ENCODE measurements around the gene CREB3L1.
A peak's percentile ranks its signal among the peaks of the same experiment; 100 is the strongest.

CREB3L1 gene

DNA sequence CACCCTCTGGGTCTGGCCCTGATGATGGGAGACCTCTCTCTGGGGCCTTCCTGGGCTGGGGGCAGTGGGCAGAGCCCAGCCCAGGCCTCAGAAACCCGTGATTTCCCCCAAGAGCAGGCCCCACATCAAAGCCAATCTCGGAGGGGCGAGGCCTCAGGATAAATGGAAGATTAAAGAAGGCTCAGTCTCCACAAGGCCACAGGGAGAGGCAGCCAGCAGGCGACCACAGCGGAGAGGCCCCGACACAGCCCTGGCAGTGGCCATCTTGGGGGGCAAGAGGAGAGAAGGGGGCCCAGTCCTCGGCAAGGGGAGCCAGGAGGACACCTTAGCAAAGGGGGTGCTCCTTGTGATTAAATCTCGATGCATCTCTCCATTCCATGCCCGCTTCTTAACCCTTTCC lies 12.5 kb upstream of the CREB3L1 start:
- no peak for DNase-seq (ENCODE audit: low read depth in 2 of 2)
- no peak for TF ChIP-seq CTCF (IDR thresholded peaks at IDR 0.05; ENCODE audit: low read depth, low read length)
- H3K4me3 ChIP-seq (replicated peaks in 1 of 2; ENCODE audit: low read depth in 2 of 2, low read length in 2 of 2) = no peak overlapping the region

GRCh38 chr11:46265764-46266163 lies 11.7 kb upstream of the CREB3L1 start:
- no peak overlapping the region for H3K4me3 ChIP-seq (replicated peaks in 1 of 2; ENCODE audit: low read depth in 2 of 2, low read length in 2 of 2)
- DNase-seq (ENCODE audit: low read depth in 2 of 2) = no peak
- TF ChIP-seq CTCF (IDR thresholded peaks at IDR 0.05; ENCODE audit: low read depth, low read length) = no peak

DNA sequence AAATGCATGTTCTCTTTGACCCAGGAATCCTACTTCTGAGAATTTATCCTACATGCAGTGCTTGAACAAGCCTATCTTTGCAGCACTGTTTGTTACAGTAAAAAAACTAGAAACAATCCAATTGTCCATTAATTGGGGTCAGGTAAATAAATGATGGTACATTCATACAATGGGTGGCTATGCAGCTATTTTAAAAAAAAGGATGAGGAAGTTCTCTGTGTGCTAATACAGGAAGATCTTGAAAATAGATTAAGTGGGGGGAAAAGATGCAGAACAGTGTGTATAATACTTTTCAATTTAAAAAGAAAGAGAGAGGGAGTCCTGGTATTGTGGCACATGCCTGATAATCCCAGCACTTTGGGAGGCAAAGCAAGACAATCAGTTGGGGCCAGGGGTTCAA lies 9.5 kb upstream of the CREB3L1 start:
- no peak overlapping the region for H3K4me3 ChIP-seq (replicated peaks in 1 of 2; ENCODE audit: low read depth in 2 of 2, low read length in 2 of 2)
- no peak for DNase-seq (ENCODE audit: low read depth in 2 of 2)
- TF ChIP-seq CTCF (IDR thresholded peaks at IDR 0.05; ENCODE audit: low read depth, low read length) = no peak

DNA sequence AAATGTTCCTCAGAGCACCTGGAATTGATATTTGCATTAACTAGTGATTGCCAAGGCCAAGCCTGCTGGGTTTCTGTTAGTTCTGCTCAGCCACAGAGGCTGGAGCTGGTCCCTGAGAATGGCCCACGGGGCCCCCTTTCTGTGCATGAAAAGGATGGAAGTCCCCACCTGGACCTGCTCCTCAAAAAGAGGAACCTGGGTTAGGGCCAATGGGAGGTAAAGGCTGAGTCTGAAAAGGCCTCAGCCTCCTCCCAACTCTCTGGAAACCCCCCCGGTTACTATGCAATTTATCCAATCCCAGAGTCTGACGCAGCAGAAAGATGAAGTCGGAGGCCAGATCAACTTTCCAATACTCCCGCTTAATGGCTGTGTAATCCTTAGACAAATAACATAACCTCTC lies 6.8 kb upstream of the CREB3L1 start:
- TF ChIP-seq CTCF (IDR thresholded peaks at IDR 0.05; ENCODE audit: low read depth, low read length) = no peak
- no peak overlapping the region for H3K4me3 ChIP-seq (replicated peaks in 1 of 2; ENCODE audit: low read depth in 2 of 2, low read length in 2 of 2)
- DNase-seq (ENCODE audit: low read depth in 2 of 2) = no peak

GRCh38 chr11:46271407-46271806 lies 6.1 kb upstream of the CREB3L1 start:
- no peak for DNase-seq (ENCODE audit: low read depth in 2 of 2)
- no peak for TF ChIP-seq CTCF (IDR thresholded peaks at IDR 0.05; ENCODE audit: low read depth, low read length)
- H3K4me3 ChIP-seq (replicated peaks in 1 of 2; ENCODE audit: low read depth in 2 of 2, low read length in 2 of 2) = no peak overlapping the region

DNA sequence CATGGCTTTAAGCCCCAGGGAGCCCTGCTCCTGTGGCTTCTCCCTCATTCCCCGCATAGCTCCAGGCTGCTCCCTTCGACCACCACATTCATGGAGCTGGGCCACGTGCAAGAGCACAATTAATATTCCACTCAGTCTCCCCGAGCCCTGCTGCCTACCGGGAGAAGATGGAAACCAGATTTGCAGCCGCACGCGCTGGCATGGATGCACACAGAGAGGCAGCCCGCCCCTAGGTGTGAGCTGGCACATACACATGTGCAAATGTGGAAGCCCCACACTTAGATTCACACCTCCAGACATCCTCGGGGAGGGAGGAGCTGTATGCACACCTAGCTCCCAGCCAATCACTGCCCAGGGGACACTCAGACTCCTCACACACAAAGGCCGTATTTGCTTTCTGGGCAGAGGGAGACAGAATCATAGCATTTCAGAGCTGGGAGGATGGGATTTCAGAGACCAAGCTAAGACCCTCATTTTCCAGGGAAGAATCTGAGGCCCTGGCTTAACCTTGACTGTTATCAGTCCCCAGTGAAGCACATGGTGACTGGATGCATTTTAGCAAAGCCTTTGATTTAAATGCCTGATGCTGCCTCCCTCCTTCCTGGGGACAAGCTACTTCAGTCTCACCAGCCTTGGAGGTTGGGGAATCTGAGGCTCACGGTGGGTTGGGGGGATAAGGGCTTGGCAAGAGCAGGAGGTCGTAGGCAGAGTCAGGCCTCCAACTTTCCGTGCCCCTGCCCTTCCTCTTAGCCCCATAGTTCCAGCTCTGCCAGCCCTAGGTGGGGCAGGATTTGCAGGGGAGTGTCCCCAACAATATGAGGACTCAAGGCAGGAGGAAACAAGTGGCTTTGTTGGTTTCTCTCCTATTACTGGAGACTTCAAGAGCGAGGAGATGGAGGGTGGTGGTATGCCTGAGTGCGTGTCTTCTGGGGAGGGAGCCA lies 5.3 kb upstream of the CREB3L1 start:
- H3K4me3 ChIP-seq (replicated peaks in 1 of 2; ENCODE audit: low read depth in 2 of 2, low read length in 2 of 2) = no peak overlapping the region

More for the DNA sequence above, 5.3 kb upstream of the CREB3L1 start:
- peak in 1 of 2 donors; percentile 12 for DNase-seq (ENCODE audit: low read depth in 2 of 2)
- no peak for TF ChIP-seq CTCF (IDR thresholded peaks at IDR 0.05; ENCODE audit: low read depth, low read length)
